ENCODE measurements around the gene ACAP3.

ACAP3 gene

DNA sequence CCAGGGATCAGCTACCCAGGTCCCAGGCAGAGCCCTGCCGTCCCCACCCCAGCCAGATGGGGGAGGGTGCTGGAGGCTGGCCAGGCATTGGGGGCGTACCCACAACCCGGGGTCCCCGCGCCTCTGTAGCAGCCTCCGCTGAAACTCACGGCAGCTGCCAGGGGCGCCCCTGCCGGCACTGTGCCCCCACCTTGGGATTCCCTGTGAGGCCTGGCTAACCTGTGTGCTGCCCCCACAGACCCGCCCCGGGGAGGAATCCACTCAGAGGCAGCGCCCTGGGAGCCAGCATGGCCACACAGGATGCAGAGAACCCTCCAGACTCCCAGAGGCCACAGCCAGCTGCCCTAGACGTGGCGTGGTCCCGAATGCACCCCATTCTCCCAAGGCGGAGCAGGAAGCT lies 37.7 kb upstream of the ACAP3 start:
- DNase-seq (ENCODE audit: low read depth), result no peak

DNA sequence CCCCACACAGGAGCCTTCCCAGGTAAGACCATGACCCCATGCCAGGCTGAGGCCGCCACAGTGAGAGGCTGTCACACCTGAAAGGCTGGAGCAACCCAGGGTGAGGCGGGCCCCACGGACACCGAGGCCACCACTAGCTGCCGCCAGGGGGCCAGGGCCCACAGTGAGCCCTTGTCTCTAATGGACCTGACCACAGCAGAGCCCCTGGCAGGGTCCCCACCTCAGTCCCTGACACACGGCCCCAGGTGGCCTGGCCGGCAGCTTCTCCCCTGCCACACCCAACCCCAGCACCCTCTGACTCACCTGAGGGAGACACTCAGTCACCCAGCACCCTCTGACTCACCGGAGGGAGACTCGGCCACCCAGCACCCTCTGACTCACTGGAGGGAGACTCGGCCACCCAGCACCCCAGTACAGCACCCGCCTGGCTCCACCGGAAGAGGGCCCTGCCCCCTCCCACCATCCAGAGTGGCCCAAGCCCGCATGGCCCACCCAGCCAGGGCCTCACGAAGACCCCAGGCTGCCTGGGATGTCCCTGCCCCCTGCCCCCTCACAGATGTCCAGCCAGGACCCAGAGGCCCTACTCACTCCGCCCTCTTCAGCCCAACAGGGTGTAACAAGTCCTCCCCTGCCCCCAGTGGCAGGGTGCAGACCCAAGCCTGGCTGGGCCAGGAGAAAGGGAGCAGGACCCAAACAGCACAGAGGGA lies 37.1 kb upstream of the ACAP3 start:
- DNase-seq (ENCODE audit: low read depth), result no peak

DNA sequence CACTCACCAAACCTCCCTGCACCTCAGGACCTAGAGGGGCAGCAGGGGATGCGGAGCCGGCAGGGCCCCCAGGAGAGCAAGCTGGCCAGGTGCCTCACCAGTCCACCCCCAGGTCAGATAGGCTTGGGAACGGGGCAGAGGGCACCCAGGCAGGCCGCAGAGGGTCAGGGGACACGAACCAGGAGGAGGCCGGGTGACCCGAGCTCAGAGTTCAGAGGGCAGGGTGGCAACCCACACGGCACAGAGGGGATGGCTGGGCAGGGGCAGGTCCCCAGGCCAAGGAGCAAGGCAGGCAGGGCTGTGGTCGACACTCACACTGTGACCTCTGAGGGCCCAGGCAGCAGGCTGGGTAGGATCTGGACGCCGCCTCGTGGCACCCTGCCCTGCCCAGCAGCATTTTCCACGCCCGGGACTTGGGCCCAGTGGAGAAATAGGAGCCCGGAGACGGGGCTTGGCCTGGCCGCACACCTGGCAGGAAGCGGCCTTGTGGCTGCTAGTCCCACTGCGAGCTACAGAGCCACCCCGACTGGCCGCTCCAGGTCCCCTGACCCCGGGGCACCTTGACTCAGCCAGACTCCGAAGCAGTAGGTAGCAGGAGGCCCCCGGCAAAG lies 36.2 kb upstream of the ACAP3 start:
- no peak for DNase-seq (ENCODE audit: low read depth)

DNA sequence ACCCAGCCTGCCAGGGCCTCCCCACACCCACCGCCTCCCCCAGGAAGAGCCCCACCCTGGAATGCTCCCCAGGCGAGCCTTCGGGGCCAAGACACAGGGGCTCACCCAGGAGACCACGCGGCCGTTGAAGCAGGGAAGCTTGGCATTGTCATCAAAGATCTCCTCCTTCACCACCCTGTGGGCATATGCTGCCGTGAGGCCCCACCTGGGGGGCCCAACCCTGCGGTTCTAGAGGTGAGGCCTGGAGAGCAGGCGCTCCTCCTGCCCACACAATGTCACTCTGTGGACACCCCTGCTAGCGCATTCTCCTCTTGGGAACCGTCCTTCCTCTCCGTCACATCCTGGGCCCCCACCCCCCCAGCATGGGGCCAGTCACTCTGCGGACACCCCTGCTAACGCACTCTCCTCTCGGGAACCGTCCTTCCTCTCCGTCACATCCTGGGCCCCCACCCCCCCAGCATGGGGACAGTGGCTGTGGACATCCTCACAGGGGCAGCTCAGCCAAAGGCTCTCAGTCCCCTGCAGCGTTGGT lies 34.9 kb upstream of the ACAP3 start:
- DNase-seq (ENCODE audit: low read depth), result no peak

DNA sequence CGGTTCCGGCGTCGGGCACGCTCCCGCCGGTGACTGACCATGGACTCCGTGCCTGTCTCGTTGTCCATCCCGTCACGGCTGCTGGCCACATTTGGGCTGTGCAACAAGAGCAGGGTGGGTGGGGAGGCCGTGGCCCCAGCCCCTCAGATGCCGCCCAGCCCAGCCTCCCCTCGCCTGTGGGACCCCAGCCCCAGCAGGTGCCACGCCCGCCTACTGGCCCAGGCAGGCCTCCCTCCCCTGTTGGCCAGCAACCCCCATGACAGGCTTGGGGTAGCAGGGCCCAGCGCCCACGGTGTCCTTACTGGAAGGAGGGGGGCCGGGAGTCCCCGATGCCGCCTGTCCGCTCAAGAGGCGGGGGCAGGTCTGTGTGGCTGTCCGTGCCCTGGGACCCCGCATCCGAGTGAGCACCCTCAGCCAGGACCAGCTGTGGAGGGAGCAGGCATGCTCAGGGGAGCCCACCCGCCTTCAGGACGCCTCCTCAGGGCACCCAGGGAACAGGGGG lies 34.4 kb upstream of the ACAP3 start:
- DNase-seq (ENCODE audit: low read depth), result no peak

DNA sequence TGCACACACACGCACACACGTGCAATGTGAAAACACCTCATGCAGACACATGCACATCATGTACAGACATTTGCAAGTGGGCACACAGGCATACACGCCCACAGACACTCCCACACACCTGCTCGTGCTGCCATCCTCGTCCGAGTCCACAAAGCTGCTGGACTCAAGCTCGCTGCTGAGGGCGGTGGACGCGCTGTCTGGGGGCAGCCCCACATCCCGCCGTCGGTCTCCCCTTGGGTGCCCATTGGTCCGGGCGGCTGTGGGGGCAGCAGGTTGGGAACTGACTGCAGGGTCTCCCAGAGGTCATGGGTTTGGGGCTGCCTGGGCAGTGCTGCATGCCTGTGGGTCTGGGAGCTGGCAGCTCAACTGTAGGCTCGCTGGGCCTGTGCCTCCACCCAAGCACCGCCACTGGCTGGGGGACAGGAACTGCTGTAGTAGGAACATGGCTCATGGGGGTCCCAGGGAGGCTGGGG lies 33.9 kb upstream of the ACAP3 start:
- DNase-seq (ENCODE audit: low read depth), result no peak

DNA sequence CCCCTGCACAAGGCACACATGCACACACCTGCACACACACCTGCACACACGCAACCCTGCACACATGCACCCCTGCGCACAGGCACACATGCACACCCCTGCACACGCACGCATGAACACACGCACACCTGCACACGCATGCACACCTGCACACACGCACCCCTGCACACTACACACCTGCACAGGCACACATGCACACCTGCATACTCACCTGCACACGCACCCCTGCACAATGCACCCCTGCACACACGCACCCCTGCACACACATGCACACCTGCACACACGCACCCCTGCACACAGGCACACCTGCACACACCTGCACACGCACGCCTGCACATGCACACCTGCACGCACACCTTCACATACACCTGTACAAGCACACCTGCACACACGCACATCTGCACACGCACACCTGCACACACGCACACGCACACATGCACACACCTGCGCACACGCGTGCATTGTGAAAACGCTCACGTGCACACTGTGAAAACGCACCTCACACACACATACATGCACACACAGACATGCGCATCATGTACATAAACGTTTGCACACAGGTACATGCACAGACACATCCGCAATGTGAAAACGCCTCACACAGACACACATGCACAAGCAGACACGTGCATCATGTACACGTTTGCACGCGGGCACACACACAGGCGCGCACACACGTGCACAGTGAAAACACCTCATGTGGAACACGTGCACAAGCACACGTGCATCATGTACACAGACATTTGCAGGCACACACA lies 33.2 kb upstream of the ACAP3 start:
- DNase-seq (ENCODE audit: low read depth), result no peak

DNA sequence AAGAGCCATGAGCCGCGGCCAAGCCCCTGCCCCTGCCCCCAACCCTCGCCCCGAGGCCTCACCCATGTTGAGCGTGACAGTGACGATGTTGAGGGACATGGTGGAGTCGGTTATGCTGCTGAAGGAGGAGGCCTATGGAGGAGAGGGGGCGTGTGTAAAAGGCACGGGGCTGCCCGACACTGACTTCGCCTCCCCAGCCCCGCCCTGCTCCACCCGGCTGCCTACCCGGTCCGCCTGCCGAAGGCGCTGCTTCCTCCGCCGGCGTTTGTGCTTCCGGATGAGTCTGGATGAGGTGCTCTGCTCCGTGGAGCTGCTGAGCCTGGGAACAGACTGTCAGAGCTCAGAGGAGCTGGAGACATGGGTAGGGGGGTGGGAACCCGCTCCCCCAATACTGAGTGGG lies 32.5 kb upstream of the ACAP3 start:
- DNase-seq (ENCODE audit: low read depth), result no peak

DNA sequence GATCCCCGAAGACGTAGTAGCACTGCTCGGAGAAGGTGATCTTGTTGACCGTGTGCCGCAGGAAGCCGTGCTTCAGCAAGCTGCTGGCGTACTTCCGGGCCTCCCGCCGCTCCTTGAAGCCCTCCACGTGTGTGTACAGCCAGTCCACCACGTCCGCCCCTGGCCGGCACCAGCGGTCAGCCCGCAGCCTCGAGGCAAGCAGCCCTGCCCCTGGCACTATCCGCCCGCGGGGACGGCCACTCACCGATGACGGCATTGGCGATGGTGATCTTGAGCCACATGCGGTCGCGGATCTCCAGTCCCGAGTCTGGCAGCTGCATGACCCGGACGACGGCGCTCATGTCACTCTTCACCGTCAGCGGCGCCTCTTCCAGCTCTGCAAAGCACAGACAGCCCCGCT lies 30.5 kb upstream of the ACAP3 start:
- no peak for DNase-seq (ENCODE audit: low read depth)

DNA sequence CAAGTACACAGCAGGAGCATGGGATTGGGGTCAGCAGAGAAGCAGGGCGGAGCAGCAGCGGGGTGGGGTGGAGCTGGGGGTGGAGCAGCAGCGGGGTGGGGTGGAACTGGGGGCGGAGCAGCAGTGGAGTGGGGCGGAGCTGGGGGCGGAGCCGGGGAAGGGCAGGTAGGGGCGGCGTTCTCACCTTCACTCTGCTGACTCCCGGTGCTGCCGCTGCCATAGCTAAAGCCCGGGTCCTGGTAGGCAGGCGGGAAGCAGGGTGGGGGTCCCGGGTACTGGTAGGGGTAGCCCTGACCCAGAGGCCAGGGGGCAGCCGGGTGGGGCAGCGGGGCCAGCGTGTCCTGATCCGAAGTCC lies 30.0 kb upstream of the ACAP3 start:
- DNase-seq (ENCODE audit: low read depth), result no peak

DNA sequence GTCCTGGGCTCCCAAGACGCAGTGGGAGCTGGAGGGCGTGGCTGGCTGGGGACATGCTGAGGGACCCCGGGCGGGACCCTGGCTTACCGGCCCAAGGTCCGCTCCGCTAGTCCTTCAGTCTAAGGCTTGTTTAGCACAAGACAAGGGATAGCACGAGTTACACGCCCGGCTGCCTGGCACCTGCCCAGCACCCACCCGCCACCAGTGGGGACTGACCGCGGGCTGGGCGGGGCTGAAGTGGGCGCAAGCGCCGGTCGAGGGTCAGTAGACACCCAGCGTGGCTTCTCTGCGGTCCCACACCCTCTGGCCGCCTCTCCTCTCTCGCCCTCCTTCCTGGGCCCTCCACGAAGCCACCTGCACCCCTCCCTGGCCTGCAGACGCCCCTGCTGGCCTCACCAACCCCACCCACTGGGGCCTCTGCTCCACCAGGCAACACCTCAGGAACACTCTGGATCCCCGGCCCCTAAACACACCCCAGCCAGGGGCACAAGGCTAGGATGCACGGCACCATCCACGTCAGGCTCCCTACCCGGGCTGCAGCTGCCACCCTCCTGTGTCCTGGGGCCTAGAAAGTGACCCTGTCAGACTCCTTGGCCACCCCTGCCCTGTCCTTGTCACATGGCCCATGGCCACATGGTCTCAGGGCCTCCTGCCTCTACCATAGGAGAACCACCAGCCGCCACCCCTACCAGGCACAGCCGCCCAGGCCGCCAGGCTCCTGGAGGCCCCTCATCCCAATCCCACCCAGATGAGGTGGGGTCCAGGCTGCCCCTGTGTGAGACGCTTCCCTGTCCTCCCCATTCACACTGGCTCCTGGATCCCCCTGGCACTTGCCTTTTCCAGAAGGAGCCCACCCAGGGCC lies 29.4 kb upstream of the ACAP3 start:
- no peak for DNase-seq (ENCODE audit: low read depth)

DNA sequence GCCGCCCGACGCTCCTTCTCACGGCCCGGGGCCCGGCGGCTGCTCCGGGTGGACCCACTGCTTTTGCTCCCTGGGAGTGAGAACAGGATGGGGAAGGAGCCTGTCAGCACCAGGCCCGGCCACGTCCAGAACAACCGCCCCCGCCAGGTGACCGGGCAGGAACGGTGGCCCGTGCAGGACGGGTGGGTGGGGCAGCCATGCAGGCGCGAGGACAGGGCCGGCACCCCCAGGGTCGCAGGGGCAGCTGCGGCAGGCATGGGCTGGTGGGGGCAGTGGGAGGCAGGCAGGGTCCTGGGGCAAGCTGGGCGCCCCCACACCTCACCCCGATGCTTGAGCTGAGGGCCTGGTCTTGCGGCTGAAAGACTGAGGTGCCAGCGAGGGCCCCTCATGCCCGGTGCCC lies 28.7 kb upstream of the ACAP3 start:
- DNase-seq (ENCODE audit: low read depth), result no peak

DNA sequence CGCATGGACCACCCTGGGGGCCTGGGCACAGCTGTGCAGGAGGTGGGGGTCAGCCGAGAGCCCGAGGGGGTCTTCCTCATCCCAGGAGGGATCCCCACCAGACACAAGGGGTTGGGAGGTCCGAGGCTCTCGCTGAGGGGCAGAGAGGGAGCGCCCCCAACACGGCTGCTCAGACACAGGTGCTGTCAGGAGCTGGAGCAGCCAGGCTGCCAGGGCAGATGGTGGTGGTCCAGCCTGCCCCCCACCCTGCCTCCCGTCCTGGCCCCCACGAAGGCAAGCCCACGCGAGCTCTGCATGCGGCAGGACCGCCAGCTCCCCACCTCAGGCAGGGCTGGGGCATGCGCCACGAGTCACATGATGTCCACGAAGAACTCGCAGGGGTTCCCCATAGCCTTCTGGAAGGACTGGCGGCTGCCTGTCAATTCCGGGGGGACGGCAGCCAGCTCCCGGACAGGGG lies 28.1 kb upstream of the ACAP3 start:
- DNase-seq (ENCODE audit: low read depth), result no peak

DNA sequence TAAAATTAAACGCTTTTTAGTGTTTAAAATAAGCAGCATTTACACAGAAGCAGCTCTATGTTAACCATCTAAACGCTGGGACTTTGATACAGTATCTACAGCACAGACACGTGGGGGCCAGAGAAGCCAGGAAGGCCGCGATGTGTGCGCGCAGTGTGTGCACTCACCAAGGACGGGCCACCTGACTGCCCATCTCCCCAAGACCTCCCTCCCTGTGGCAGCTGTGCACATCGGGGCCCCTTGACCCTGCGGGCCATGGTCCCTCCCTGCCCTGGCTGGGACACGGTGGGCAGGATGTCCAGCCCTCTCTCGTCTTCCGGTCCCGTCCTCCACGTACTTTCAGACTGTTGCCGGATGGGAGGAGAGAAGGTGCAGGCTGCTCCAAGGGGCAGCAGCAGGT lies 27.6 kb upstream of the ACAP3 start:
- DNase-seq (ENCODE audit: low read depth), result no peak

DNA sequence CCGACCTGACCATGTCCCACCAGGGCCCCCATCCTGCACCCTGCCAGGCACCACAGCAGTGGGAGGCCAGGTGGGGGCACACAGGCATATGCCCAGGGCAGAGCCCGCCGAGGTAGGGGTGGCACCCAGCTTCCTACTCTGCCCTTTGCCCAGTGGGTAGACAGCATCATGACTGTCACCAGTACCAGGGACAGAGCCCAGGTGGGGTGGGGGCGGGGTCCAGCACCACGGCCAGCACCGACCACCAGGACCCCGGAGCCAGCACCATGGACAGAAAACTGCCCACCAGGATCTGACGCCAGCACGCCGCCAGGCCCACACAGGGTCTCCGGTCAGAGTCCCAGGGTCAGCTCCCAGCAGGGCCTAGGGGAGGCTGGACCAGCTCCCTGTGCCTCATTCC lies 27.1 kb upstream of the ACAP3 start:
- no peak for DNase-seq (ENCODE audit: low read depth)

DNA sequence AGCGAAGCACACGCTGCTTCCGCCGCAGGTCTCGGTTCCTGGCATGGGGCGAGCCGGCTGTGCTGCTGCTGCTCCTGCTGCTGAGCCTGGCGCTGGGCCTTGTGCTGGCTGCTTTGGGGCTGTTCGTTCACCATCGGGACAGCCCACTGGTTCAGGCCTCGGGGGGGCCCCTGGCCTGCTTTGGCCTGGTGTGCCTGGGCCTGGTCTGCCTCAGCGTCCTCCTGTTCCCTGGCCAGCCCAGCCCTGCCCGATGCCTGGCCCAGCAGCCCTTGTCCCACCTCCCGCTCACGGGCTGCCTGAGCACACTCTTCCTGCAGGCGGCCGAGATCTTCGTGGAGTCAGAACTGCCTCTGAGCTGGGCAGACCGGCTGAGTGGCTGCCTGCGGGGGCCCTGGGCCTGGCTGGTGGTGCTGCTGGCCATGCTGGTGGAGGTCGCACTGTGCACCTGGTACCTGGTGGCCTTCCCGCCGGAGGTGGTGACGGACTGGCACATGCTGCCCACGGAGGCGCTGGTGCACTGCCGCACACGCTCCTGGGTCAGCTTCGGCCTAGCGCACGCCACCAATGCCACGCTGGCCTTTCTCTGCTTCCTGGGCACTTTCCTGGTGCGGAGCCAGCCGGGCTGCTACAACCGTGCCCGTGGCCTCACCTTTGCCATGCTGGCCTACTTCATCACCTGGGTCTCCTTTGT lies 26.0 kb upstream of the ACAP3 start:
- no peak for DNase-seq (ENCODE audit: low read depth)

DNA sequence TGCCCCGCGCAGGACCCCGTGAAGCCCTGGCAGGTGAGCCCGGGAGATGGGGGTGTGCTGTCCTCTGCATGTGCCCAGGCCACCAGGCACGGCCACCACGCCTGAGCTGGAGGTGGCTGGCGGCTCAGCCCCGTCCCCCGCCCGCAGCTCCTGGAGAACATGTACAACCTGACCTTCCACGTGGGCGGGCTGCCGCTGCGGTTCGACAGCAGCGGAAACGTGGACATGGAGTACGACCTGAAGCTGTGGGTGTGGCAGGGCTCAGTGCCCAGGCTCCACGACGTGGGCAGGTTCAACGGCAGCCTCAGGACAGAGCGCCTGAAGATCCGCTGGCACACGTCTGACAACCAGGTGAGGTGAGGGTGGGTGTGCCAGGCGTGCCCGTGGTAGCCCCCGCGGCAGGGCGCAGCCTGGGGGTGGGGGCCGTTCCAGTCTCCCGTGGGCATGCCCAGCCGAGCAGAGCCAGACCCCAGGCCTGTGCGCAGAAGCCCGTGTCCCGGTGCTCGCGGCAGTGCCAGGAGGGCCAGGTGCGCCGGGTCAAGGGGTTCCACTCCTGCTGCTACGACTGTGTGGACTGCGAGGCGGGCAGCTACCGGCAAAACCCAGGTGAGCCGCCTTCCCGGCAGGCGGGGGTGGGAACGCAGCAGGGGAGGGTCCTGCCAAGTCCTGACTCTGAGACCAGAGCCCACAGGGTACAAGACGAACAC lies 25.2 kb upstream of the ACAP3 start:
- DNase-seq (ENCODE audit: low read depth), result no peak

DNA sequence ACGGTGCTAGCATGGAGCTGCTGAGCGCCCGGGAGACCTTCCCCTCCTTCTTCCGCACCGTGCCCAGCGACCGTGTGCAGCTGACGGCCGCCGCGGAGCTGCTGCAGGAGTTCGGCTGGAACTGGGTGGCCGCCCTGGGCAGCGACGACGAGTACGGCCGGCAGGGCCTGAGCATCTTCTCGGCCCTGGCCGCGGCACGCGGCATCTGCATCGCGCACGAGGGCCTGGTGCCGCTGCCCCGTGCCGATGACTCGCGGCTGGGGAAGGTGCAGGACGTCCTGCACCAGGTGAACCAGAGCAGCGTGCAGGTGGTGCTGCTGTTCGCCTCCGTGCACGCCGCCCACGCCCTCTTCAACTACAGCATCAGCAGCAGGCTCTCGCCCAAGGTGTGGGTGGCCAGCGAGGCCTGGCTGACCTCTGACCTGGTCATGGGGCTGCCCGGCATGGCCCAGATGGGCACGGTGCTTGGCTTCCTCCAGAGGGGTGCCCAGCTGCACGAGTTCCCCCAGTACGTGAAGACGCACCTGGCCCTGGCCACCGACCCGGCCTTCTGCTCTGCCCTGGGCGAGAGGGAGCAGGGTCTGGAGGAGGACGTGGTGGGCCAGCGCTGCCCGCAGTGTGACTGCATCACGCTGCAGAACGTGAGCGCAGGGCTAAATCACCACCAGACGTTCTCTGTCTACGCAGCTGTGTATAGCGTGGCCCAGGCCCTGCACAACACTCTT lies 24.5 kb upstream of the ACAP3 start:
- DNase-seq (ENCODE audit: low read depth), result no peak

DNA sequence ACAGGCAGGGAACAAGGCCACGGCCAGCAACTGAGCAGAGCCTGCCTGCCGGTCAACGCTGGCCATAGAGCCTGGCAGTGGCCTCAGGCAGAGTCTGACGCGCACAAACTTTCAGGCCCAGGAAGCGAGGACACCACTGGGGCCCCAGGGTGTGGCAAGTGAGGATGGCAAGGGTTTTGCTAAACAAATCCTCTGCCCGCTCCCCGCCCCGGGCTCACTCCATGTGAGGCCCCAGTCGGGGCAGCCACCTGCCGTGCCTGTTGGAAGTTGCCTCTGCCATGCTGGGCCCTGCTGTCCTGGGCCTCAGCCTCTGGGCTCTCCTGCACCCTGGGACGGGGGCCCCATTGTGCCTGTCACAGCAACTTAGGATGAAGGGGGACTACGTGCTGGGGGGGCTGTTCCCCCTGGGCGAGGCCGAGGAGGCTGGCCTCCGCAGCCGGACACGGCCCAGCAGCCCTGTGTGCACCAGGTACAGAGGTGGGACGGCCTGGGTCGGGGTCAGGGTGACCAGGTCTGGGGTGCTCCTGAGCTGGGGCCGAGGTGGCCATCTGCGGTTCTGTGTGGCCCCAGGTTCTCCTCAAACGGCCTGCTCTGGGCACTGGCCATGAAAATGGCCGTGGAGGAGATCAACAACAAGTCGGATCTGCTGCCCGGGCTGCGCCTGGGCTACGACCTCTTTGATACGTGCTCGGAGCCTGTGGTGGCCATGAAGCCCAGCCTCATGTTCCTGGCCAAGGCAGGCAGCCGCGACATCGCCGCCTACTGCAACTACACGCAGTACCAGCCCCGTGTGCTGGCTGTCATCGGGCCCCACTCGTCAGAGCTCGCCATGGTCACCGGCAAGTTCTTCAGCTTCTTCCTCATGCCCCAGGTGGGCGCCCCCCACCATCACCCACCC lies 23.6 kb upstream of the ACAP3 start, which contains the start of gene TAS1R3:
TSS of gene TAS1R3 (plus strand) at position 213 of the 898 bp plus-strand sequence. CDS start at position 279, 66 bp downstream.
- DNase-seq (ENCODE audit: low read depth), result no peak
